Ishikawa (cell line): ENCODE measurements around the gene MYO18A.

ENCODE experiments used
- CEBPB ChIP-seq: IDR thresholded peaks from 2 replicates; pipeline ENCODE4 v1.6.1; 2012
- CREB1 ChIP-seq: IDR thresholded peaks from 2 replicates; pipeline ENCODE4 v1.6.1; 2012; ENCODE audit warnings: low read depth
- NFIC ChIP-seq: IDR thresholded peaks from 2 replicates; pipeline ENCODE4 v1.6.1; 2012
- RAD21 ChIP-seq: IDR thresholded peaks from 2 replicates; pipeline ENCODE4 v1.6.1; 2012; ENCODE audit warnings: low read depth
- TAF1 ChIP-seq: IDR thresholded peaks from 2 replicates; pipeline ENCODE4 v1.6.1; 2012; ENCODE audit warnings: low read depth, mild to moderate bottlenecking

DNA sequence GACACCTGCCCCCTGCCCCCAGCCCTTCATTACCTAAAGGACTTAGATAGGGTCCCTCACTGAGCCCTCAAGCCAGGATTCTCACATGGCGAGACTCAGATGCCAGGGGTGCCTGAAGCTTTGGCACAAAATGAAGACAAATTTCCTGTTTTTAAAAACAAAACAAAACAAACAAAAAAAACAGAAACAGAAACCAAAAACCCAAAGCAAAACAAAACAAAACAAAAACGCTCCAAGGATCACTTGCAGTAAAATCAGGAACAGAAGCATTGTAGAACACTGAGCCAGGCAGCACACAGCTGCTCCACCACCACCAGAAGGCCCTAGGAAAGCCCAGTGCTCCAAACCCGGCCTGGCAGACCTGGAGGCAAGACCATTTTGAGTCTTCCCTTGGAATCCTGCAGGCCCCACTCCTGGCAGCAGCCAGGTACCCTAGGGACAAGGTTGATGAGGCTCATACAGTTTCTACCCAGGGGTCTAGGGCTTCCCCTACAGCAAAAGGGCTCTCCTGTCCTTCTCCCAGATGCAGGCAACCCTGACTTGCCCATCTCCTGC lies 20.8 kb downstream of the MYO18A start:
- TF ChIP-seq RAD21 (no peak), CEBPB (no peak), CREB1 (no peak), NFIC (no peak), TAF1 (no peak)
